Measurements from ENCODE around the gene GNG7. TPM values are rescaled to one million over a fixed set of nuclear protein-coding genes. Genes with fewer than 3 reads are reported as not detected.

Gene GNG7
- total RNA-seq, 1 experiment from 2014 or later: 7.7 TPM

DNA sequence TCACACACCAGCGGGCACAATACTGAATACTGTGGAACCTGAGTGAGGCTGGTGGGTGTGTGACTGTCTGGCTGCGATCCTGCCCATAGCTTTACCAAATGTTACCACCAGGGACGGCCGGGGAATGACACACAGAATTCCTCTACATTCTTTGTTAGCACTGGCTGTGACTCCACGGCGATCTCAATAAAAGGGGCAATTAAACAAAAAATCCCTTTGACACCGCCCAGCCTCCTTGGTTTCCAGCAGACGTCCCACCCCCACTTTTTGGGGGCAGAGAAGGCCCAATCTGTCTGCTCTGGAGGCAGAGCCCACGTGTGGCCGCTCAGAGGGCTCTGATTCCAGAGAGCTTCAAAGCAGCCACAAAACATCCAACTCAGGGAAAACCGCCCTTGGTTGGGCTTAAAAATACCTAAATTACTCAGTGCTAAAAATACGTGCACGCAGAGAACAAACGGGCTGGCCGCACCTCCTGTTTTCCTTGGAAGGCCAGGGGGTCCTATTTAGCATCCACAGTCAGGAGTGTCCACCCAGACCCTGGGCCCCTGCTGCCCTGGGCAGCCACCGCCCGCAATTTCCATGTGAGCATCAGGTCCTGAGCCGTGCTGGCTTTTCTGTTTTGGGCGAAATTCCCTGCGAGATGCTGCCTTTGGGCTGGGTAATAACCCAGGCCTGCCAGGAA, 178.7 kb downstream of the GNG7 start:
- Histone ChIP-seq H2BK5ac (ENCODE audit: insufficient read length, low read length) (no peak overlapping the region), H3T11ph (ENCODE audit: low read length) (no peak overlapping the region), H3K18ac (ENCODE audit: insufficient read length, low read depth, low read length) (no peak overlapping the region), H4K8ac (replicated peaks; ENCODE audit: insufficient read length, low read depth, low read length) (no peak overlapping the region), H3K27me3 (ENCODE audit: insufficient read depth, low read length) (no peaks in the 10 kb centered on the region), H2AK5ac (ENCODE audit: insufficient read length, low read length) (no peak overlapping the region), H3K79me1 (ENCODE audit: insufficient read depth, low read depth, low read length, poor library complexity, severe bottlenecking) (no peaks in the 10 kb centered on the region), H3K27ac (ENCODE audit: insufficient read length, low read depth, low read length) (no peak overlapping the region), H3K14ac (ENCODE audit: insufficient read depth, low read length) (no peak overlapping the region), H3K9ac (ENCODE audit: extremely low read depth, insufficient read length, low read length) (no peak overlapping the region), H2BK20ac (ENCODE audit: low read depth, low read length, poor library complexity, severe bottlenecking) (no peak overlapping the region), H3K56ac (ENCODE audit: insufficient read length, low read depth, low read length) (no peak overlapping the region), H3K4ac (ENCODE audit: low read depth, low read length) (no peak overlapping the region), H4K5ac (ENCODE audit: insufficient read length, low read depth, low read length) (no peak overlapping the region), H2BK12ac (ENCODE audit: insufficient read length, low read depth, low read length) (no peak overlapping the region), H3K4me2 (ENCODE audit: insufficient read depth, insufficient read length, low read length) (no peak overlapping the region), H2BK15ac (ENCODE audit: low read depth, low read length) (no peak overlapping the region), H4K20me1 (ENCODE audit: control insufficient read depth, insufficient read depth, insufficient read length) (peaks cover 4% of the 10 kb centered on the region), H2AFZ (ENCODE audit: low read length) (no peak overlapping the region), H2BK120ac (ENCODE audit: low read depth, low read length, poor library complexity, severe bottlenecking) (no peak overlapping the region), H3K23me2 (ENCODE audit: insufficient read length, low read depth, low read length, poor library complexity, severe bottlenecking) (no peaks in the 10 kb centered on the region), H3K23ac (ENCODE audit: insufficient read length, low read depth, low read length) (no peak overlapping the region), H4K91ac (ENCODE audit: insufficient read length, low read depth, low read length) (no peak overlapping the region), H3K4me1 (ENCODE audit: insufficient read depth, low read length) (peaks cover 2% of the 10 kb centered on the region; the same call in 1 of the 2 replicates), H3K9me3 (ENCODE audit: control insufficient read depth, low read depth, low read length) (no peaks in the 10 kb centered on the region), H3K79me2 (ENCODE audit: insufficient read depth, low read length) (no peaks in the 10 kb centered on the region)
- no peak overlapping the region for H3K4me3 Mint-ChIP-seq
- H3K27ac Mint-ChIP-seq: peak overlapping the region in 2 of 3 experiments; percentile 52 to 69; a peak in 4 of 7 replicates
- peaks cover 6 to 21% of the 10 kb centered on the region in 2 experiments; a peak in 3 of 4 replicates for H3K4me1 Mint-ChIP-seq
- no peak for DNase-seq
- H3K27me3 Mint-ChIP-seq (ENCODE audit: low read depth): no peaks in the 10 kb centered on the region
- TF ChIP-seq, protein P1, sequence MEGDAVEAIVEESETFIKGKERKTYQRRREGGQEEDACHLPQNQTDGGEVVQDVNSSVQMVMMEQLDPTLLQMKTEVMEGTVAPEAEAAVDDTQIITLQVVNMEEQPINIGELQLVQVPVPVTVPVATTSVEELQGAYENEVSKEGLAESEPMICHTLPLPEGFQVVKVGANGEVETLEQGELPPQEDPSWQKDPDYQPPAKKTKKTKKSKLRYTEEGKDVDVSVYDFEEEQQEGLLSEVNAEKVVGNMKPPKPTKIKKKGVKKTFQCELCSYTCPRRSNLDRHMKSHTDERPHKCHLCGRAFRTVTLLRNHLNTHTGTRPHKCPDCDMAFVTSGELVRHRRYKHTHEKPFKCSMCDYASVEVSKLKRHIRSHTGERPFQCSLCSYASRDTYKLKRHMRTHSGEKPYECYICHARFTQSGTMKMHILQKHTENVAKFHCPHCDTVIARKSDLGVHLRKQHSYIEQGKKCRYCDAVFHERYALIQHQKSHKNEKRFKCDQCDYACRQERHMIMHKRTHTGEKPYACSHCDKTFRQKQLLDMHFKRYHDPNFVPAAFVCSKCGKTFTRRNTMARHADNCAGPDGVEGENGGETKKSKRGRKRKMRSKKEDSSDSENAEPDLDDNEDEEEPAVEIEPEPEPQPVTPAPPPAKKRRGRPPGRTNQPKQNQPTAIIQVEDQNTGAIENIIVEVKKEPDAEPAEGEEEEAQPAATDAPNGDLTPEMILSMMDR (conservative IDR thresholded peaks at IDR 0.05): peak; percentile 7; the same call in 1 of the 3 replicates
- H3K36me3 Mint-ChIP-seq (ENCODE audit: insufficient read depth in 1 of 3, low read depth in 3 of 3): no peaks in the 10 kb centered on the region
- no peaks in the 10 kb centered on the region; a peak in 1 of 5 replicates for H3K9me3 Mint-ChIP-seq
- WGBS (ENCODE audit: extremely low coverage, insufficient read length, low lambda C conversion rate): no CpG with 5 or more reads among the region's 20 CpGs
